Muscle of leg (tissue), 16 donors: ENCODE data around the gene CD163L1. TPM values are rescaled to one million over a fixed set of nuclear protein-coding genes. Genes with fewer than 3 reads are reported as not detected.

ENCODE experiments used
- DNase-seq: peaks from one replicate; pipeline ENCODE4 v3.0.0; 2013
- H3K27ac ChIP-seq: one replicate; pipeline ENCODE4 v1.5.1; 2013; ENCODE audit warnings: mild to moderate bottlenecking, low read length, control low read depth
- H3K27me3 ChIP-seq: one replicate; pipeline ENCODE4 v1.6.1; 2013; ENCODE audit warnings: low read length; ENCODE audit not compliant: control insufficient read depth, insufficient read depth
- H3K36me3 ChIP-seq: one replicate; pipeline ENCODE4 v1.6.1; 2013; ENCODE audit warnings: low read length; ENCODE audit not compliant: control insufficient read depth, insufficient read depth
- H3K4me1 ChIP-seq: one replicate; pipeline ENCODE4 v1.6.1; 2013; ENCODE audit warnings: low read length; ENCODE audit not compliant: control insufficient read depth, insufficient read depth
- H3K4me3 ChIP-seq: one replicate; pipeline ENCODE4 v1.5.1; 2013; ENCODE audit warnings: low read length, control low read depth
- H3K9me3 ChIP-seq: replicated peaks from 2 replicates; pipeline ENCODE4 v1.6.1; 2013; ENCODE audit warnings: low read depth, low read length; ENCODE audit not compliant: control insufficient read depth
- WGBS: methylation state at CpG from one replicate; pipeline ENCODE4 v1.1.5; 2013; ENCODE audit warnings: missing lambda C conversion rate; ENCODE audit not compliant: insufficient coverage; 5-methylcytosine and 5-hydroxymethylcytosine counted together
- long read RNA-seq, 11 donors: transcript quantifications; one replicate each; lab custom pipeline, GENCODE V29; 2026
- polyA plus RNA-seq, 8 donors: library from polyadenylated mRNA; unstranded; fragments of 120-200 nt; gene quantifications; one replicate each; pipeline versions ENCODE4 v1.2.1 to v1.2.3, GENCODE V29; 2013; ENCODE audit warnings: inconsistent platforms in 1 of 8, low replicate concordance in 1 of 8; ENCODE audit not compliant: insufficient read length in 8 of 8, insufficient read depth in 1 of 8
- total RNA-seq: library from RNA; stranded (reverse); fragments of 120-200 nt; gene quantifications from one replicate; pipeline ENCODE4 v1.2.4, GENCODE V29; 2013

The CD163L1 gene
- total RNA-seq = 9.4 TPM
- 10 to 100 TPM in 2 of 8 donors, 1 to 10 TPM in 6; 5.3 to 11.5 (median 8.0) TPM for polyA plus RNA-seq
- long read RNA-seq, donor 1 = 0 reads
- long read RNA-seq, donor 2 = 0 reads
- long read RNA-seq, donor 3 = 0 reads
- long read RNA-seq, donor 4 = 0 reads
- long read RNA-seq, donor 5, partial matches to known transcripts = 0 of 1 reads
- long read RNA-seq, donor 5, other reads (novel, unspliced or antisense) = 0 of 1 reads
- long read RNA-seq, donor 6 = 0 reads
- long read RNA-seq, donor 7 = 0 reads
- long read RNA-seq, donor 8 = 0 reads
- long read RNA-seq, donor 9 = 0 reads
- long read RNA-seq, donor 10, partial matches to known transcripts = 0 of 1 reads
- long read RNA-seq, donor 10, other reads (novel, unspliced or antisense) = 0 of 1 reads
- long read RNA-seq, donor 11, partial matches to known transcripts = 0 of 1 reads
- long read RNA-seq, donor 11, other reads (novel, unspliced or antisense) = 0 of 1 reads

DNA sequence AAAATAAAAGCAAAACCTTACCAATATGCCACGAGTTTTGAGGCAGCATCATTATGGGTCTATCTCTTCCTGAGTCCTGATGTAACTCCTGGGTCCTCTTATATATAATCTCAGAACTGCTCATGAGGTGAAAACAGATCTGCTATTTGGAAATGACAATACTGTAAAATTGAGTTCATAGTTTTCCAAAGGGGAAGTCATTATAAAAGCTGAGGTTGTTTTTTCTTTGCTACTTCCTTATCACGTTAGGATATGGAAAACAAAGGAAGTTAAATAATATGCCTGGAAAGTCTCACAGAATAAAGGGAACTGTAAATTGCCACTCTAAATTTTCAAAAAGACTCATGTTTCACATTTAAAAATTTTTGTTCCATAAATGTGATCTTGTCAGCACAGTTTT, at the start of gene CD163L1:
Gene CD163L1, minus strand, starts transcription at position 78 of the 400 bp plus-strand sequence. Its CDS starts 26 bp downstream, at position 52.
- Histone ChIP-seq H3K27me3 (peaks cover 5% of the 10 kb centered on the region), H3K4me1 (no peaks in the 10 kb centered on the region), H3K36me3 (no peaks in the 10 kb centered on the region), H3K4me3 (peak within 1 kb of the TSS; percentile 8), H3K9me3 (no peaks in the 10 kb centered on the region), H3K27ac (no peak within 1 kb of the TSS)
- peak; percentile 55 for DNase-seq
- WGBS = no CpG with 5 or more reads among the region's 2 CpGs

- Histone ChIP-seq H3K9me3 (no peaks in the 10 kb centered on the region), H3K27me3 (no peaks in the 10 kb centered on the region), H3K36me3 (no peaks in the 10 kb centered on the region), H3K4me3 (no peak overlapping the region), H3K4me1 (no peaks in the 10 kb centered on the region), H3K27ac (no peak overlapping the region)
- 100% methylated on average over 1 of the region's 3 CpGs for WGBS
- DNase-seq = no peak
Observed at GRCh38 chr12:7493006-7493405, 49.1 kb upstream of the CD163L1 start.

GRCh38 chr12:7486512-7486911, 42.6 kb upstream of the CD163L1 start:
- peak; percentile 4 for DNase-seq
- Histone ChIP-seq H3K9me3 (no peaks in the 10 kb centered on the region), H3K36me3 (no peaks in the 10 kb centered on the region), H3K4me1 (no peaks in the 10 kb centered on the region), H3K27me3 (no peaks in the 10 kb centered on the region), H3K27ac (no peak overlapping the region), H3K4me3 (no peak overlapping the region)
- 72% methylated on average over 4 of the region's 6 CpGs for WGBS

- Histone ChIP-seq H3K4me1 (no peaks in the 10 kb centered on the region), H3K27me3 (no peaks in the 10 kb centered on the region), H3K27ac (no peak overlapping the region), H3K36me3 (no peaks in the 10 kb centered on the region), H3K9me3 (no peaks in the 10 kb centered on the region), H3K4me3 (no peak overlapping the region)
- DNase-seq = no peak
- 59% methylated on average over 2 of the region's 4 CpGs for WGBS
Observed at GRCh38 chr12:7485095-7485494, 41.1 kb upstream of the CD163L1 start.

GRCh38 chr12:7483343-7483742, 39.4 kb upstream of the CD163L1 start:
- H3K4me3 ChIP-seq = no peak overlapping the region
- H3K36me3 ChIP-seq = no peaks in the 10 kb centered on the region
- no peaks in the 10 kb centered on the region for H3K27me3 ChIP-seq
- WGBS = 83% methylated on average over 3 of the region's 5 CpGs
- no peak for DNase-seq
- H3K27ac ChIP-seq = no peak overlapping the region
- H3K4me1 ChIP-seq = no peaks in the 10 kb centered on the region
- no peaks in the 10 kb centered on the region for H3K9me3 ChIP-seq

DNA sequence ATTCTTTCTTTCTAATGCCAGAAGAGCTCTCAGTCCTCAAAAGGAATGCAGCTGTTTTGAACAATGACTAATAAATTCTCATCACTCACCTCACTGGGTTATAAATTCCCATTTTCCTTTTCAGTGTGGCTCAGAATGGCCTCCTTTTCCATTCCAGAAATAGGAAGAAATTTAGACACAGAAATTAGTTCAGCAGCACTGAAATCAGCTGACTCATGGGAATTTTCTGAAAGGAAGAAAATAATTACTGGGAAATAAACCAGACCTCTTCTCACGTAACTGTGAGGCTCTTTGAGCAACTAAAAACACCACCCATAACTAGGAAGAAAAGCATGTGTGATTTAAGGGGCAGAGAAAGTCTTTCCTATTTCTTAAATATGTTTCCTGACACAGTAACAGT, 35.8 kb upstream of the CD163L1 start:
- Histone ChIP-seq H3K27me3 (no peaks in the 10 kb centered on the region), H3K4me1 (no peaks in the 10 kb centered on the region), H3K9me3 (no peaks in the 10 kb centered on the region), H3K36me3 (no peaks in the 10 kb centered on the region), H3K27ac (no peak overlapping the region), H3K4me3 (no peak overlapping the region)
- WGBS = no CpG with 5 or more reads among the region's 1 CpG
- peak; percentile 7 for DNase-seq

DNA sequence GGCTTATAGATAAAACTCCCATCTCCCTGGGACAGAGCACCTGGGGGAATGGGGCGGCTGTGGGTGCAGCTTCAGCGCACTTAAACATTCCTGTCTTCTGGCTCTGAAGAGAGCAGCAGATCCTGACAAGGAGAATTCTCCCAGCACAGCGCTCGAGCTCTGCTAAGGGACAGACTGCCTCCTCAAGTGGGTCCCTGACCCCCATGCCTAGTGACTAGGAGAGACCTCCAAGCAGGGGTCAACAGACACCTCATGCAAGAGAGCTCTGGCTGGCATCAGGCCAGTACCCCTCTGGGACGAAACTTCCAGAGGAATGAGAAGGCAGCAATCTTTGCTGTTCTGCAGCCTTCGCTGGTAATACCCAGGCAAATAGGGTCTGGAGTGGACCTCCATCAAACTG, 28.1 kb upstream of the CD163L1 start:
- no peaks in the 10 kb centered on the region for H3K4me1 ChIP-seq
- H3K27me3 ChIP-seq = no peaks in the 10 kb centered on the region
- 87% methylated on average over 5 of the region's 6 CpGs for WGBS
- DNase-seq = no peak
- no peaks in the 10 kb centered on the region for H3K9me3 ChIP-seq
- H3K4me3 ChIP-seq = no peak overlapping the region
- no peak overlapping the region for H3K27ac ChIP-seq
- H3K36me3 ChIP-seq = no peaks in the 10 kb centered on the region

DNA sequence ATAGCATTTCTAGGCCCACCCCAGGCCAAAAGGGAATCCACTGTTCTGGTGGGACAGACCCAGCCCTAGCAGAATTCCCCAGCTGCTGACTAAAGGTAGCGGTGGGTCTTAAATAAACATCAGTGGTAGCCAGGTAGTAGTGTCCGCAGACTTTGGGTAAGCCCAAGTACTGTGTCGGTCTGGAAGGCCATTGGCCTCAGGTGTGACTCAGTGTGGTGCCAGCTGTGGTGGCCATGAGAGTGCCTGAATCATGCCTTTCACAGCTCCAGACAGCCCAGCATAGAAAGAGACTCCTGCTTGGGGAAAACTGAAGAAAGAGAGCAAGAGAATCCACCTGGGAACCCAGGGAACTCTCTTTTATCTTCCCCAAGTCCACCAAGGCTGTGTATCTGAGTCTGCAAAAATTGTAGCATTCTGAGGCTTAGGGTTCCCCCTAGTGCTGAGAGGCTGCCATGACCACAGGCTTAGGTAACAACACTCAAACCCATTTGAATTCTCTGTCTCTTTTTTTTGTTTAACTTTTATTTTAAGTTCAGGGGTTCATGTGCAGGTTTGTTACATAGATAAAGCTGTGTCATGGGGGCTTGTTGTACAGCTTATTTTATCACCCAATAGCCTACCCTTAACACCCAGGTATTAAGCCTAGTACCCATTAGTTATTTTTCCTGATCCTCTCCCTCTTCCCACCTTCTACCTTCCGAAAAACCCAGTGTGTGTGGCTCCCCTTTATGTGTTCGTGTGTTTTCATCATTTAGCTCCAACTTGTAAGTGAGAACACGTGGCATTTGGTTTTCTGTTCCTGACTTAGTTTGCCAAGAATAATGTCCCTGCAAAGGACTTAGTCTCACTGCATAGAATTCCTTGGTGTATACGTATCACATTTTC, 16.7 kb upstream of the CD163L1 start:
- no peaks in the 10 kb centered on the region for H3K36me3 ChIP-seq
- no peaks in the 10 kb centered on the region for H3K27me3 ChIP-seq
- no peaks in the 10 kb centered on the region for H3K4me1 ChIP-seq
- no peaks in the 10 kb centered on the region for H3K9me3 ChIP-seq
- DNase-seq = peak; percentile 60
- H3K27ac ChIP-seq = no peak overlapping the region
- WGBS = 100% methylated on average over 1 of the region's 7 CpGs
- no peak overlapping the region for H3K4me3 ChIP-seq

DNA sequence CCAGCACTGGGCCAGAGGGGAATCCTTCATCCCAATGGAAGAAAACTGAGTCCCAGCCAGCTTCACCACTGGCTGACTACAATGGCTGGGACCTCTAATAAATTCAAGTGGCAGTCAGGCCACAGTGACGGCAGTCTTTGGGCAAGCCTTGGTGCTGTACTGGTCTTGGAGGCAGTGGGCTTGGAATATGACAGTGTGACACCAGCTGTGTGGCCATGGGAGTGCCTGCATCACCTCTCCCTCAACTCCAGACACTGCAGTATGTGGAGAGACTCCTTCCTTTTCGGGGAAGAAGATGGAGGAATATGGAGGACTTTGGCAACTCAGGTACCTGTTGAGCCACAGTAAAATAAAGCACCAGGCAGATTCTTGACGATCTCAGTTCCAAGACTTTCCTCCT, 16.0 kb upstream of the CD163L1 start:
- Histone ChIP-seq H3K27me3 (no peaks in the 10 kb centered on the region), H3K4me1 (no peaks in the 10 kb centered on the region), H3K36me3 (no peaks in the 10 kb centered on the region), H3K9me3 (no peaks in the 10 kb centered on the region), H3K4me3 (no peak overlapping the region), H3K27ac (no peak overlapping the region)
- no peak for DNase-seq
- WGBS = no CpG with 5 or more reads among the region's 3 CpGs

GRCh38 chr12:7451756-7452155, 7.8 kb upstream of the CD163L1 start:
- no peaks in the 10 kb centered on the region for H3K36me3 ChIP-seq
- DNase-seq = no peak
- no peaks in the 10 kb centered on the region for H3K4me1 ChIP-seq
- H3K27ac ChIP-seq = no peak overlapping the region
- no peaks in the 10 kb centered on the region for H3K9me3 ChIP-seq
- no CpG with 5 or more reads among the region's 3 CpGs for WGBS
- no peaks in the 10 kb centered on the region for H3K27me3 ChIP-seq
- H3K4me3 ChIP-seq = no peak overlapping the region
